GM12873 (cell line): ENCODE data around the gene ABCE1.

Experiments used
- TF ChIP-seq, protein P1 (sequence below): IDR thresholded peaks from 2 replicates; pipeline ENCODE4 v1.5.1; 2012; ENCODE audit warnings: low read depth, mild to moderate bottlenecking, moderate library complexity, low read length, control low read depth; ENCODE audit not compliant: insufficient read depth; ENCODE audit errors: missing control alignments

Gene ABCE1

DNA sequence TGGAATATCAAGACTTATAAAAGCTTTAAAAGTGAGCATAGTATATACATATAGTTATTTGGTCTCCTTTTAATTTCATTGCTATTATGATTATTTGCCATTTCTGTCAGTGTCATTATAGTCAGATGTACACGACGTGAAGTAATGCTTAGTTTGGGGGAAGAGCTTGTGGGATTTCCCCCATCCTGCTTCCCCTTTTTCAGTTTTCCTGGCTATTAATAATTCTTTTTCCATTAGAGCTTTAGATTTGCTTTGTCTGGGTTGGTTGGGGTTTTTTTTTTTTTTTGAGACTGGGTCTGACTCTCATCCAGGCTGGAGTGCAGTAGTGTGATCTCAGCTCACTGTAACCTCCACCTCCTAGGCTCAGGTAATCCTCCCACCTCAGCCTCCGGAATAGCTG, 5.4 kb downstream of the ABCE1 start:
- TF ChIP-seq, protein P1, sequence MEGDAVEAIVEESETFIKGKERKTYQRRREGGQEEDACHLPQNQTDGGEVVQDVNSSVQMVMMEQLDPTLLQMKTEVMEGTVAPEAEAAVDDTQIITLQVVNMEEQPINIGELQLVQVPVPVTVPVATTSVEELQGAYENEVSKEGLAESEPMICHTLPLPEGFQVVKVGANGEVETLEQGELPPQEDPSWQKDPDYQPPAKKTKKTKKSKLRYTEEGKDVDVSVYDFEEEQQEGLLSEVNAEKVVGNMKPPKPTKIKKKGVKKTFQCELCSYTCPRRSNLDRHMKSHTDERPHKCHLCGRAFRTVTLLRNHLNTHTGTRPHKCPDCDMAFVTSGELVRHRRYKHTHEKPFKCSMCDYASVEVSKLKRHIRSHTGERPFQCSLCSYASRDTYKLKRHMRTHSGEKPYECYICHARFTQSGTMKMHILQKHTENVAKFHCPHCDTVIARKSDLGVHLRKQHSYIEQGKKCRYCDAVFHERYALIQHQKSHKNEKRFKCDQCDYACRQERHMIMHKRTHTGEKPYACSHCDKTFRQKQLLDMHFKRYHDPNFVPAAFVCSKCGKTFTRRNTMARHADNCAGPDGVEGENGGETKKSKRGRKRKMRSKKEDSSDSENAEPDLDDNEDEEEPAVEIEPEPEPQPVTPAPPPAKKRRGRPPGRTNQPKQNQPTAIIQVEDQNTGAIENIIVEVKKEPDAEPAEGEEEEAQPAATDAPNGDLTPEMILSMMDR, result no peak

DNA sequence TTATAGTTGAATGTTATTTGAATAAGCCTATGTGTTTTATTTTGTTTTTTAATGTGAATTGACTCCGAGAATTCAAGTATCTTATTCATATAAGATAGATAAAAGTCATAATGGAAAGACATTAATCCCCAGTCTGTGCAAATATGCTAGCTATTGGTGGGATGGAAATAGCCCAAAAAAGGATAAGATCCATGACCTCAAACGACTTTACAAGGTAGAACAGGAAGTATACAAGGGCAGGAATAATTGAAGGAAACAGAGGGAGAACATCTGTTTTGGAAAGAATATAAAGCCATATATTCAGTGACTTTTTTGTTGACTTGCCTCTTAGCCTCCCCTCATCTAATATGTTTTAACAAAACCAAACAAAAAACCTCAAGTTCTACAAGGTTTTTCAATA, 9.0 kb downstream of the ABCE1 start:
- TF ChIP-seq, protein P1, result no peak

DNA sequence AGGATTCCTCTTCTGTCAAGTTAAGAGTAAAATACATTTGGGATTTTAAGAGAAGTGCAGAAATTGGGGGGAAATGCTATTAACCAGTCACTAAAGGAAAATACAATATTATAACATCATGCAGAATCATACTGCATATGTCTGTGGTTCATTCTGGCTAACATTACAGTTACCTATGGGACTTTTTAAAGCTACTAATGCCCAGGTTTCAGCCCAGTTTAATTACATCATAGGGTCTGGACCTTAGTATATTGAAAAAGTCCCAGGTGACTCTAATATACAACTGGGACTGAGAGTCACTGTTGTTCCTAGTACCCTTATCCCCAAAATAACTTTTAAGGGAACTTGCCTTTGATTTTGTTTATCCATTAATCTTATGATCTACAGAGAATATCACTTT, 10.0 kb downstream of the ABCE1 start:
- TF ChIP-seq, protein P1, result no peak

DNA sequence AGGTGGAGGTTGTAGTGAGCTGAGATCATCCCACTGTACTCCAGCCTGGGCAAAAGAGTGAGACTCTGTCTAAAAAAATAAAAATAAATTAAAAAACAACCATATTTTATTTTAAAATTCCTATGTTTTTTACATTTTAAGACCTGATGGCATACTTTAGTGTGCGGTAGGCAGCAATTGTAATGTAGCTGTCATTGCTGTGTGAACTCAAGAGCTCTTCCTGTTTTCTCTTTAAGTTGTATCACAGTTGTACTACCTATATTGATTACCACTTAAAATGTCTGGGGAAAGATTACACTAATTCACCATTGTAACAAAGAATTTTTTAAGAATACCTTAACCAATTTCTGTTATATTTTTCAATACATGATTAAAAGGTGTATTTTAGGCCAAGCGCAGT, 27.3 kb downstream of the ABCE1 start:
- TF ChIP-seq, protein P1, result no peak

DNA sequence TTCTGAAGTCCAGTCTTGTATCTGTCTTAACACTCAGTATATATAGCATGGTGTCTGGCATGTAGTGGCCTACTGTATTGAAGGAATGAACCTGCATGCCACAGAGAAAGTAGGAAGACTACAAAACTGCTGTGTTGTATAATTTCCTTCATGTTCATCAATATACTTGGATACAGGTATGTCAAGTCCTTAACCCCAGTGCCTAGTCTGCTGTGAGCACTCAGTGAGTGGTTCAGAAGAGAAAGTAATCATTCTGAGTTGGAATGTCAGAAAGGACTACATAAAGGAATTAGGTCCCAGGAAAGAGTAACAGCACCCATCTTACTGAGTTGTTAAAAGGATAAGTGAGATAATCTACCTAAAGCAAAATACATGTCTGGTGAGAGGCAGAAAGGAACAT, 32.0 kb downstream of the ABCE1 start:
- TF ChIP-seq, protein P1, result no peak

DNA sequence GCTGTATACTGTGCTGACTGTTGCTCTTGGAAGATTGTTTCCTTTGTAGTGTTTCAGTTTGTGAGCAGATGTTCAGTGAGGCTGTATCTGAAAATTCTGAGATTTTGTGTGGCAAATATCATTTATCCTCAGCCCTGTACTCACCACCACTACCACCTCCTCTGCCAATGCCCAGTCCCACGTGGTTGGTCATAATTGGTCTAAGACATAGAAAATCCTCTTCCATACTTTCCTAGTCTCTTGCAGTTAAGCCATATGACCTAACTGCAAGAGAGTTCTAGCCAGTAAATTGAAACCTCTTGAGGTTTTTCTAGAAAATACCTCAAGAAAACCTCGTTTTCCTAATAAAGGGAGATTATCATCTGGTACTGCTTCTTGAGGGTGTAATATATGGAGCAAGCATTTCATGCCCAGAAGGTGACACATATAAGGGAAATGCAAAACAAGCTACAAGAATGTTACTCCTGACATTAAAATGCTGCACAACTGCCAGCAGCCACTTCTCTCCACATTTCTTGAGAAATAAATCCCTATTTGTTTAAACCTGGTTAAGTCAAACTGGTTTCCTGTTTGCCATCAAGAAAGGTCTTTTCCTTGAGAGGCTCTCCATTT, 32.8 kb downstream of the ABCE1 start:
- TF ChIP-seq, protein P1, result no peak

DNA sequence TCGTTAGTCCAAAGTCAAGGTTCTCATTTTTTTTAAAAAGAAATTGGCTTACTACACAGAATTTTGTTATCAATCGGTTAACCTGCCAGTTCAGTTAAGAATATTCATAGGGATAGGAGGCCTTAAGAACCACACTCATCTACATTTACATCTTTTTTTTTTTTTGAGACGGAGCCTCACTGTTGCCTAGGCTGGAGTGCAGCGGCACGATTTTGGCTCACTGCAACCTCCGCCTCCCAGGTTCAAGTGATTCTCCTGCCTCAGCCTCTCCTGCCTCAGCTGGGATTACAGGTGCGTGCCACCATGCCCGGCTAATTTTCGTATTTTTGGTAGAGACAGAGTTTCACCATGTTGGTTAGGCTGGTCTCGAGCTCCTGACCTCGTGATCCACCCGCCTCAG, 33.7 kb downstream of the ABCE1 start:
- TF ChIP-seq, protein P1, result no peak
